H9 (cell line): ENCODE data around the gene GPR108. TPM values are rescaled to one million over a fixed set of nuclear protein-coding genes. Genes with fewer than 3 reads are reported as not detected.

Source experiments
- DNase-seq: peaks from one replicate; pipeline ENCODE4 v3.0.0-alpha.2; 2017
- H2AFZ ChIP-seq: one replicate; pipeline ENCODE4 v1.6.1; 2013; ENCODE audit warnings: mild to moderate bottlenecking, low read length, control low read depth, moderate library complexity
- H2AK5ac ChIP-seq: 2 replicates; pipeline ENCODE4 v1.6.1; 2013; ENCODE audit warnings: low read length, control low read depth, mixed read lengths; ENCODE audit not compliant: insufficient read length
- H2BK120ac ChIP-seq: one replicate; pipeline ENCODE4 v1.6.1; 2013; ENCODE audit warnings: low read depth, mild to moderate bottlenecking, low read length, control low read depth, inconsistent platforms; ENCODE audit not compliant: poor library complexity, severe bottlenecking
- H2BK12ac ChIP-seq: 2 replicates; pipeline ENCODE4 v1.6.1; 2013; ENCODE audit warnings: low read length, control low read depth, mixed read lengths, low read depth; ENCODE audit not compliant: insufficient read length
- H2BK15ac ChIP-seq: 2 replicates; pipeline ENCODE4 v1.6.1; 2013; ENCODE audit warnings: low read depth, low read length, control low read depth
- H2BK20ac ChIP-seq: one replicate; pipeline ENCODE4 v1.6.1; 2013; ENCODE audit warnings: low read depth, mild to moderate bottlenecking, low read length, control low read depth, inconsistent platforms; ENCODE audit not compliant: poor library complexity, severe bottlenecking
- H2BK5ac ChIP-seq: 2 replicates; pipeline ENCODE4 v1.6.1; 2013; ENCODE audit warnings: low read length, control low read depth, mixed read lengths; ENCODE audit not compliant: insufficient read length
- H3K14ac ChIP-seq: 2 replicates; pipeline ENCODE4 v1.6.1; 2013; ENCODE audit warnings: low read length, control low read depth; ENCODE audit not compliant: insufficient read depth
- H3K18ac ChIP-seq: 2 replicates; pipeline ENCODE4 v1.6.1; 2013; ENCODE audit warnings: low read depth, mild to moderate bottlenecking, mixed read lengths, low read length, control low read depth; ENCODE audit not compliant: insufficient read length
- H3K23ac ChIP-seq: 2 replicates; pipeline ENCODE4 v1.6.1; 2013; ENCODE audit warnings: low read length, control low read depth, mixed read lengths, low read depth; ENCODE audit not compliant: insufficient read length
- H3K23me2 ChIP-seq: 2 replicates; pipeline ENCODE4 v1.6.1; 2013; ENCODE audit warnings: low read depth, mild to moderate bottlenecking, mixed read lengths, low read length, control low read depth; ENCODE audit not compliant: insufficient read length, poor library complexity, severe bottlenecking
- H3K27ac ChIP-seq: 2 replicates; pipeline ENCODE4 v1.5.1; 2013; ENCODE audit warnings: low read length, control low read depth, mixed read lengths, low read depth; ENCODE audit not compliant: insufficient read length
- H3K27me3 ChIP-seq: 2 replicates; pipeline ENCODE4 v1.6.1; 2013; ENCODE audit warnings: low read length, control low read depth, inconsistent platforms; ENCODE audit not compliant: insufficient read depth
- H3K4ac ChIP-seq: 2 replicates; pipeline ENCODE4 v1.6.1; 2013; ENCODE audit warnings: low read depth, mild to moderate bottlenecking, control low read depth, inconsistent platforms, low read length, moderate library complexity
- H3K4me1 ChIP-seq: 2 replicates; pipeline ENCODE4 v1.6.1; 2013; ENCODE audit warnings: low read length, control low read depth, inconsistent platforms; ENCODE audit not compliant: insufficient read depth
- H3K4me2 ChIP-seq: 2 replicates; pipeline ENCODE4 v1.6.1; 2013; ENCODE audit warnings: low read length, control low read depth, mixed read lengths; ENCODE audit not compliant: insufficient read length, insufficient read depth
- H3K56ac ChIP-seq: 2 replicates; pipeline ENCODE4 v1.6.1; 2013; ENCODE audit warnings: low read depth, mild to moderate bottlenecking, mixed read lengths, low read length, control low read depth; ENCODE audit not compliant: insufficient read length
- H3K79me1 ChIP-seq: 2 replicates; pipeline ENCODE4 v1.6.1; 2013; ENCODE audit warnings: low read depth, mild to moderate bottlenecking, moderate library complexity, low read length, control low read depth, inconsistent platforms; ENCODE audit not compliant: insufficient read depth, poor library complexity, severe bottlenecking
- H3K79me2 ChIP-seq: 2 replicates; pipeline ENCODE4 v1.6.1; 2013; ENCODE audit warnings: low read length, control low read depth, inconsistent platforms; ENCODE audit not compliant: insufficient read depth
- H3K9ac ChIP-seq: 2 replicates; pipeline ENCODE4 v1.6.1; 2013; ENCODE audit warnings: low read length, control low read depth, mixed read lengths; ENCODE audit not compliant: insufficient read length; ENCODE audit errors: extremely low read depth
- H3K9me3 ChIP-seq: one replicate; pipeline ENCODE4 v1.6.1; 2013; ENCODE audit warnings: low read depth, low read length, inconsistent platforms; ENCODE audit not compliant: control insufficient read depth
- H3T11ph ChIP-seq: one replicate; pipeline ENCODE4 v1.6.1; 2013; ENCODE audit warnings: mild to moderate bottlenecking, low read length, control low read depth, inconsistent platforms
- H4K20me1 ChIP-seq: one replicate; pipeline ENCODE4 v1.6.1; 2013; ENCODE audit not compliant: control insufficient read depth, insufficient read length, insufficient read depth
- H4K5ac ChIP-seq: 2 replicates; pipeline ENCODE4 v1.6.1; 2013; ENCODE audit warnings: low read depth, mild to moderate bottlenecking, mixed read lengths, low read length, control low read depth; ENCODE audit not compliant: insufficient read length
- H4K8ac ChIP-seq: replicated peaks from 2 replicates; pipeline ENCODE4 v1.6.1; 2013; ENCODE audit warnings: low read length, control low read depth, mixed read lengths, low read depth; ENCODE audit not compliant: insufficient read length
- H4K91ac ChIP-seq: 2 replicates; pipeline ENCODE4 v1.6.1; 2013; ENCODE audit warnings: low read depth, mild to moderate bottlenecking, moderate library complexity, mixed read lengths, low read length, control low read depth; ENCODE audit not compliant: insufficient read length
- H3K27ac Mint-ChIP-seq, 3 experiments: 2 replicates in 2 of 3; 3 replicates in 1 of 3; pipeline ENCODE4 v1.8.0; 2020 to 2021; ENCODE audit warnings: mixed read lengths in 3 of 3, mild to moderate bottlenecking in 1 of 3, moderate library complexity in 1 of 3
- H3K27me3 Mint-ChIP-seq: 2 replicates; pipeline ENCODE4 v1.8.0; 2021; ENCODE audit warnings: low read depth, mild to moderate bottlenecking, moderate library complexity, mixed read lengths
- H3K36me3 Mint-ChIP-seq, 3 experiments: 2 replicates in 2 of 3; 3 replicates in 1 of 3; pipeline ENCODE4 v1.8.0; 2020 to 2021; ENCODE audit warnings: low read depth in 3 of 3, mixed read lengths in 3 of 3; ENCODE audit not compliant: insufficient read depth in 1 of 3
- H3K4me1 Mint-ChIP-seq, 2 experiments: 2 replicates each; pipeline ENCODE4 v1.8.0; 2020; ENCODE audit warnings: mixed read lengths in 2 of 2
- H3K4me3 Mint-ChIP-seq, 2 experiments: 2 replicates in 1 of 2; 3 replicates in 1 of 2; pipeline ENCODE4 v1.8.0; 2020 to 2021; ENCODE audit warnings: mild to moderate bottlenecking in 2 of 2, mixed read lengths in 2 of 2, moderate library complexity in 1 of 2
- H3K9me3 Mint-ChIP-seq, 2 experiments: 2 replicates in 1 of 2; 3 replicates in 1 of 2; pipeline ENCODE4 v1.8.0; 2020; ENCODE audit warnings: mild to moderate bottlenecking in 2 of 2, mixed read lengths in 2 of 2, moderate library complexity in 1 of 2
- WGBS: extraction: QIAGEN DNeasy Blood & Tissue Kit; methylation state at CpG from one replicate; pipeline ENCODE4 v1.1.7; 2013; ENCODE audit warnings: missing lambda C conversion rate, low lambda C conversion rate, mixed read lengths; ENCODE audit not compliant: insufficient read length; ENCODE audit errors: extremely low coverage; 5-methylcytosine and 5-hydroxymethylcytosine counted together
- total RNA-seq: library from RNA; stranded (reverse); gene quantifications from 2 replicates; pipeline ENCODE4 v1.2.1, GENCODE V29; 2021
- TF ChIP-seq, protein P1 (sequence below): fragments of 200-600 bp; sonication (generic); conservative IDR thresholded peaks from 3 replicates; pipeline ENCODE4 v1.8.0; 2021; ENCODE audit warnings: antibody characterized with exemption, mild to moderate bottlenecking

The GPR108 gene
- total RNA-seq, 1 experiment from 2014 or later, result 38.2 TPM

DNA sequence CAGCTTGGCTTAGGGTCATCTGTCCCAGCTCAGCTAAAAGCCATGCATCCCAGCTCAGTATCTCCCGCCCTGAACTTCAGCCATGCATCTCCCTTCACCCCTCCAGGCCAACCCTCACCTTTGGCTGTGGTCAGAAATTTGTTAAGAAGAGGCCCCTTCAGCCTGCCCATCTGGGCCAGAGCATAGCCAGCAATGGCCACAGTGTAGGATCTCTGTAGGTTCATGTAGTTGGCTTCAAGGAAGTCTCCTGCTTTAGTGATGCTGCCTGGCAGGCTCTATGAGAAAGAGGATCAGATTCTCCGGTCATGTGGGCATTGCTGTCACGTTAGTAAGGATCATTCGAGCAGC is 50.8 kb downstream of the GPR108 start:
- Histone ChIP-seq H3K56ac (no peak overlapping the region), H4K91ac (no peak overlapping the region), H3K4ac (no peak overlapping the region), H3K79me1 (no peaks in the 10 kb centered on the region), H3K23ac (no peak overlapping the region), H2BK15ac (no peak overlapping the region), H2AFZ (no peak overlapping the region), H4K8ac (no peak overlapping the region), H3K18ac (no peak overlapping the region), H2AK5ac (no peak overlapping the region), H3K4me1 (no peaks in the 10 kb centered on the region), H3T11ph (no peak overlapping the region), H2BK120ac (no peak overlapping the region), H3K79me2 (no peaks in the 10 kb centered on the region), H3K27ac (no peak overlapping the region), H3K9me3 (no peaks in the 10 kb centered on the region), H3K27me3 (no peaks in the 10 kb centered on the region; the same call in 1 of the 2 replicates), H2BK20ac (no peak overlapping the region), H3K4me2 (no peak overlapping the region), H2BK5ac (no peak overlapping the region), H3K9ac (no peak overlapping the region), H3K23me2 (no peaks in the 10 kb centered on the region), H4K5ac (no peak overlapping the region), H4K20me1 (no peaks in the 10 kb centered on the region), H2BK12ac (no peak overlapping the region), H3K14ac (no peak overlapping the region)
- peaks cover 7% of the 10 kb centered on the region for H3K27me3 Mint-ChIP-seq
- H3K27ac Mint-ChIP-seq, result no peak overlapping the region
- no peak for DNase-seq
- H3K36me3 Mint-ChIP-seq, result peaks cover 0 to 15% (median 0%) of the 10 kb centered on the region in 3 experiments; a peak in 5 of 7 replicates
- peaks cover 3% of the 10 kb centered on the region in 2 experiments; a peak in 1 of 4 replicates for H3K4me1 Mint-ChIP-seq
- peaks cover 2 to 56% of the 10 kb centered on the region in 2 experiments; a peak in 4 of 5 replicates for H3K9me3 Mint-ChIP-seq
- no peak overlapping the region for H3K4me3 Mint-ChIP-seq
- TF ChIP-seq, protein P1, sequence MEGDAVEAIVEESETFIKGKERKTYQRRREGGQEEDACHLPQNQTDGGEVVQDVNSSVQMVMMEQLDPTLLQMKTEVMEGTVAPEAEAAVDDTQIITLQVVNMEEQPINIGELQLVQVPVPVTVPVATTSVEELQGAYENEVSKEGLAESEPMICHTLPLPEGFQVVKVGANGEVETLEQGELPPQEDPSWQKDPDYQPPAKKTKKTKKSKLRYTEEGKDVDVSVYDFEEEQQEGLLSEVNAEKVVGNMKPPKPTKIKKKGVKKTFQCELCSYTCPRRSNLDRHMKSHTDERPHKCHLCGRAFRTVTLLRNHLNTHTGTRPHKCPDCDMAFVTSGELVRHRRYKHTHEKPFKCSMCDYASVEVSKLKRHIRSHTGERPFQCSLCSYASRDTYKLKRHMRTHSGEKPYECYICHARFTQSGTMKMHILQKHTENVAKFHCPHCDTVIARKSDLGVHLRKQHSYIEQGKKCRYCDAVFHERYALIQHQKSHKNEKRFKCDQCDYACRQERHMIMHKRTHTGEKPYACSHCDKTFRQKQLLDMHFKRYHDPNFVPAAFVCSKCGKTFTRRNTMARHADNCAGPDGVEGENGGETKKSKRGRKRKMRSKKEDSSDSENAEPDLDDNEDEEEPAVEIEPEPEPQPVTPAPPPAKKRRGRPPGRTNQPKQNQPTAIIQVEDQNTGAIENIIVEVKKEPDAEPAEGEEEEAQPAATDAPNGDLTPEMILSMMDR, result no peak
- no CpG with 5 or more reads among the region's 4 CpGs for WGBS
